Stimulated activated CD8-positive, alpha-beta memory T cell treated with anti-CD3 and anti-CD28 coated beads, Interleukin-4, amount 100 ng/mL, for 4 hours (primary cell): ENCODE data around the gene TACSTD2.
A peak's percentile ranks its signal among the peaks of the same experiment; 100 is the strongest.
"Not testable (repeated sequence)": the region's sequence is repeated elsewhere in the genome, so short reads cannot be mapped to it uniquely, and the experiment has no call there.

Source experiments
- DNase-seq, 2 donors: peaks; one replicate each; pipeline ENCODE4 v3.0.0-alpha.2; 2020; ENCODE audit warnings: low read depth in 2 of 2, low spot score in 1 of 2

The TACSTD2 gene

GRCh38 chr1:58566339-58566738 lies 10.7 kb downstream of the TACSTD2 start:
- DNase-seq = no peak

DNA sequence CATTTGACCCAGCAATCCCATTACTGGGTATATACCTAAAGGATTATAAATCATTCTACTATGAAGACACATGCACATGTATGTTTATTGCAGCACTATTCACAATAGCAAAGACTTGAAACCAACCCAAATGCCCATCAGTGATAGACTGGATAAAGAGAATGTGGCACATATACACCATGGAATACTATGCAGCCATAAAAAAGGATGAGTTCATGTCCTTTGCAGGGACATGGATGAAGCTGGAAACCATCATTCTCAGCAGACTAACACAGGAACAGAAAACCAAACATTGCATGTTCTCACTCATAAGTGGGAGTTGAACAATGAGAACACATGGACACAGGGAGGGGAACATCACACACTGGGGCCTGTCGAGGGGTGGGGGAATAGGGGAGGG lies 13.3 kb downstream of the TACSTD2 start:
- not testable (repeated sequence) for DNase-seq

GRCh38 chr1:58561633-58562032 lies 15.4 kb downstream of the TACSTD2 start:
- DNase-seq = no peak

DNA sequence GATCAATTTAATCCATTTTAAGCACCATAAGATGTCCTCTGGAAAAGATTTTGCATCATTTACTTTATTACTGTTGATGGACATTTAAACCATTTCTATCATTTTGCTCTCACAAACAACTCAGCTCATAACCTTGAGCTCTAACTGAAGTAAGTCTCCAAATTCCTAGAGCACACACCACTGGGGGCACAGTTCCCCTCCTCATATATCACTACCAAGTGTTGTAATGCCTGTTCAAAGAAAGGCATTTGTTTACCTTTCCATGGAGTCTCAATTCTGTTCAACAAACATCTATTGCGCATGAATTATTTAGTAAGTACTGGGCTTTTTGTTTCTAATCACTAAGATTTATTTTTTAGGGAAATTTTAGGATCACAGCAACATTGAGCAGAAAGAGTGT lies 21.7 kb downstream of the TACSTD2 start:
- no peak for DNase-seq

DNA sequence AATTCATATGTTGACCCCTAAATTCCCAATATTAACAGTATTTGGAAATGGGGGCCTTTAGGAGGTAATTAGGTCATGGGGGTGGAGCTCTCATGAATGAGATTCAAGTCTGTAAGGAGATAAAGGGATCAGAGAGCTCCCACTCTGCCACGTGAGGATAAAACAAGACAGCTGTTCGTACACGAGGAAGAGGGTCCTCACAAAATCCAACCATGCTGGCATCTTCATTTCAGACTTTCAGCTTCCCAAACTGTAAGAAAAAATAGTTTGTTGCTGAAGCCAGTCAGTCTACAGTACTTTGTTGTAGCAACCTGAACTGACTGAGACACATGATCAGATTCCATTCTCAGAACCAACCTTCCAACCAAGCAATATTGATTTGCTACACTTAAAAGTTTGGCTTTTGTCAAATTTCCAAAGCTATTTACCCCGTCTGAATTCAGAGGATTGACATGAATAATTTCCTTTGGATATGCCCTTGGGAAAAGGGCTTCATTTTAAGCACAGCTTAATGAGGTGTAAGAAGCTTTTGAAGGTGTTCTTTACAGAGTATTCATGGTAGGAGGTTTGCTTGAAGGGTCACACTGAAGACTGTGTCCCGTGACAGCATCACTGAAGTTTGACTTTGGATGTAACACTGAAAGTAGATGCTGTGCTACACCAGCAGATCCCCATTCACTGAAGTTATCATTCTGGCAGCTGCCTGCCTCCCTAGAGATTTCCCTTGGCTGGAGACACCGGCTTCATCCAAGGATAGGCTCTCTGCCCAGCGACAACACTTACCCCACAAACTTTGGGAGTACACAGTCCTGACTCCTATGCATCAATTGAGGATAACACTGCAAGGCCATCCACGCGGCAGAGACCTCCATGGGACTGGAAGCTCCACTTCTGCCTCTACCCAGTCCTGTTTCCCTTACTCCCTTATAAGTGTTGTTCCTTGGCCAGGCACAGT lies 25.6 kb downstream of the TACSTD2 start:
- DNase-seq = no peak

DNA sequence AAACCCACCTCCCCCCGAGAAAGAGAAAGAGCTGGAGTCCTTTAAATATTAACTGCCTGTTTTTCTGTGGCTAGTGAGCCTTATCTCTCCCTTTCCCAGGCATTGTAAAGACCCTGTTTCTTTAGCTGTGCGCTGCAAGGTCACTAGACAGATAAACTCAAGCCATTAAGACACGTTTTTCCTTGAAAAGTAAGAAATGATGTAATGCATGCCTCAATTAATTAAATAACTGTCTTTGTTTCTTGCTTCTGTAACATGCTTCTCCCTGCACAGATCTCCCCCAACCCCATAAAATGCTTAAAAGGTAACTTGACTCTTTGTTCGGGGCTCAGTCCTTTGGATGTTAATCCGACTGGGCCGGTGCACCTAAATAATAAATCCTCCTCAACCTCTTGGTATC lies 27.8 kb downstream of the TACSTD2 start:
- not testable (repeated sequence) for DNase-seq

DNA sequence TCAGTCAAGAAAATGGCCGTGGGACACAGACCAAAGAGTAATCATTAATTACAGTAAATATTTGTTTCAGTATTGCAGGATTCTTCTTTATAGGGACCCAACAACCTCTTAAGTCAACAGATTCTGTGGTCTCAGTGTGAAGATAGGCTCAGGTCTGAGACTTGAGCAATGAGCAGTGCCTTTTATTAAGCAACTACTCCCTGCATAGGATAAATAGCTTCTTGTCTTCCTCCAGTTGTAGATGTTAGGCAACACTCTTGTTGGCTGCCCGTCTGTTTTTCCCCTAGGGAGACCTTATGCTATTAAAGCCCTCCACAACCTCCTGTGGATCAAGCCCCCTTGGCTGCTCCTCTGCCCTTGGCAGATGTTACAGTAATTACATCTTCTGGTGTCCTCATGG lies 28.7 kb downstream of the TACSTD2 start:
- no peak for DNase-seq

GRCh38 chr1:58546520-58547308 lies 30.3 kb downstream of the TACSTD2 start, which contains the start of gene OMA1:
OMA1 (minus strand) TSS chr1:58546726; CDS start chr1:58539294, 7,432 bp downstream.
- peak; percentile 93 to 96 for DNase-seq

DNA sequence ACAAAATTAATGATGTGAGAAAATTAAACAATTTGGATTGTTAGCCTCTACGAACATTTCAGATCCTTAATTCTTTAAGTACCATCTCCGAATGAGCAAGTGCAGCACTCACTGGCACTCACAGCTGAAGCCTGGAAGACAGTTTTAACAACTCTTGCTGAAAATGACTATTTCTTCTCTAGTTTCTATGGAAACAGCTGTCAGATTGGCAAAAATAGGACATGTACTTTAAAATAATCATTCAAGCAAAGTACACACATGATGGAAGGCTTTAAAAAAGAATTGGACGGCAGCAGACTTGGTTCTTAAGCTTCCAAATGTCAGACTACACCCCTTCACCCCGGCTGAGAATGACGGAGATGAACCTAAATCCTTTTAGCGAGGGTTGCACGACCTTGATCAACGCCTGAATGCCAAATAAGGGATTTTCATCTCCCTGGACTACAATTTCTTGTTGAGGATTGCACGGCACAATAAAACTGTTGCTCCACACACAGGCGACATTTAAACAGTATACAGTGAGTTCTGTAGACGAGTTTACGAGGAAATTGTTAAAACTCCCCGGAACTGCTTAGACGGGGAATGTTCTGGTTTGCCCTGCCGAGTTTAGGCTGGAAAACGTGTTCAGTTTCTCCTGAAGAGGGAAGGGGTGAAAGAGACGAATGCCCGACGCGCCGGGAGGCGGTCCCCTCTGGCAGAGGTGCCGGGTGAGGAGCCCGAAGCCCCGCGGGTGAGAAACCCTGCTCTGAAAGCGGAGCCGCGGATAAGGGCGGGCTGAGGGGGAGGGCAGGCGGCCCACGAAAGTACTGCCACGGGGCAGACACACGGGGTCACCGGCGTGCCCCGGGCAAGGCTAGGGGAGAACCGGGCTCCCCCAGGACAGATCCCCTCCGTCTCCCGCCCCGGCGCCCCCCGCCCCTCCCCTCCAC lies 31.2 kb downstream of the TACSTD2 start:
- peak; percentile 56 to 58 for DNase-seq

DNA sequence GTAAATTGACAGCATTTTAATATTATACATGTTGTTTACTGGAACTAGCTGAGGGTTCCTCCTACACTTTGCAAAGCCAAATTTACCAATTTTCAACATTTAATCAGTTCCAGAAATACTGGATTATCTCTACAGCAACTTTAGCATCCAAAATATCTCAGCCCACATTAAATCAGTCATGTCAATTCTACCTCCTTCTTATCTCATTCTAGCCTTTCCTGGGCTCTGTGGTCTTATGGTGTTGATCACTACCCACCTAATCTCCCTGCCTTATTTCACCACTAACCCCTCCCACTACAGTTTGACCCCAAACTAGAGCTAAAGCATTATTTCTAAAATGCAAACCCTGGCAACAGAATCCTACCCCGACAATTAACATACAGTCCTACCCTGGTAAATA lies 33.8 kb downstream of the TACSTD2 start:
- no peak for DNase-seq

DNA sequence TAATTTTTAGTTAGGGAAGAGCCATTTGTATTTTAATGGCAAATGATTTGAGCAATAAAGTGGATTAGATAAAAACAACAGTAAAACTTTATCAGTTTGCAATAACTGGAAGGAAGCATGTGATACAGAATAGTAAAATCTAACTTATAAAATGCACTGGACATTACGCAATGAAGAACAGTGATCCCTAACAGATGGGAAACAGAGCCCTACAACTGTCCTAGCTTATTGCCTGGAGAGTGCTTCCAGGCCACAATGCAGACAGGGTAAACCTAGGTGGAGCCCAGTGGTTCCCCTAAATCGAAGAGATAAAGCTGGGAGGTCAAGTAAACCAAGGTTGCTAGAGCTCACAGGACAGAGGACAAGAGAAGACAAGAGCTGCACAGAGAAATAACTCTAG lies 37.5 kb downstream of the TACSTD2 start:
- no peak for DNase-seq

- DNase-seq = no peak
These were observed 38.2 kb downstream of the TACSTD2 start for GRCh38 chr1:58538821-58539220.

DNA sequence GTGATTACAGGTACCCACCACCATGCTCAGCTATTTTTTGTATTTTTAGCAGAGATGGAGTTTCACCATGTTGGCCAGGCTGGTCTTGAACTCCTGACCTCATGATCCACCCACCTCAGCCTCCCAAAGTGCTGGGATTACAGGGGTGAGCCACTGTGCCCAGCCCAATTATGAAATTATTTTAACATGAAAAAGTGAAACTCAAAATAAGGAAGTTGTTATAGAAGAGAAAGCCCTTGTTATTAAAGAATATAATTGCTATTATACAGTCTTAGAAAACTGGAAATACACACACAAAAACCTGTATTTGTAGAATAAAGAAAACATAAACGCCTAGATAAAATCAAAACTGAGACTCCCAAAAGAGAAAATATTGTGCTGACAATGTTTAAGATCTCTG lies 45.2 kb downstream of the TACSTD2 start:
- DNase-seq = not testable (repeated sequence)

DNA sequence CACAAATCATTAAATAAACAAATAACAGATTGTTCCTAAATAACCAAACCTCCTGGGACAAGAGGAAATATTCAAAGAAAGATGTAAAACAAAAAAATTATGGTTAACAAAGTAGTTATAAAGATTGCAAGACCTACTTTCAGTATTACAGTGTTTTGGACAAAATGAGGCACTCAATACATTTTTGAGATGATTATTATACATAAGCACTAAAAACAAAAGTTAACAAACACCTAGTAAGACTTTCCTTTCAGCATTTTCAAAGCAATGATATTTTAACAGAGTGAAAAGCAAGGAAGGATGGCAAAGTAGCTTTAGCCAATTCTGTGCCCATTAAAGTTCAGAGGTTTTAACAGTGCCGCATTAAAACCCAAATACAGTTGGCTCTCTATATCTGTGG lies 47.8 kb downstream of the TACSTD2 start:
- no peak for DNase-seq

DNA sequence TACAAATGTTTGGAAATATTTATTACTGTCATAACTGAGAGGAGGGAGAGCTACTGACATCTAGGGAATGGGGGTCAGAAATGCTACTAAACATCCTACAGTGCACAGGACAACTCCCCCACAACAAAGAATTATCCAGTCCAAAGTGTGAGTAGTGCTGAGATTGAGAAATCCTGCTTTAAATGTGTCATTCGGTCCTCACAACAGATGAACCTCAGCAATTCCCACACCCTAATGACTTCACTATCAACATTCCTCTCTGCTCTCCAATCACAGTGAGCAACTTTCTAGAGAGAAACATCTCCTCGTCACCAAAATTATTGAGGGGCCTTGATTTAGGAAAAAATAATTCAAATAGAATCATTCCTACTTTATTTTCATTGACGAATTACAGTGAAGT lies 48.5 kb downstream of the TACSTD2 start:
- DNase-seq = no peak
